HG03520 (cell line): Measurements from ENCODE around the gene RMND5B.
"Not testable (repeated sequence)": the region's sequence is repeated elsewhere in the genome, so short reads cannot be mapped to it uniquely, and the experiment has no call there.

Source experiments
- ATAC-seq: cut with Tn5 transposase; IDR thresholded peaks from one replicate; pipeline ENCODE4 v1.9.1; 2021; ENCODE audit warnings: mild to moderate bottlenecking, moderate library complexity; ENCODE audit not compliant: unreplicated experiment

Gene RMND5B

DNA sequence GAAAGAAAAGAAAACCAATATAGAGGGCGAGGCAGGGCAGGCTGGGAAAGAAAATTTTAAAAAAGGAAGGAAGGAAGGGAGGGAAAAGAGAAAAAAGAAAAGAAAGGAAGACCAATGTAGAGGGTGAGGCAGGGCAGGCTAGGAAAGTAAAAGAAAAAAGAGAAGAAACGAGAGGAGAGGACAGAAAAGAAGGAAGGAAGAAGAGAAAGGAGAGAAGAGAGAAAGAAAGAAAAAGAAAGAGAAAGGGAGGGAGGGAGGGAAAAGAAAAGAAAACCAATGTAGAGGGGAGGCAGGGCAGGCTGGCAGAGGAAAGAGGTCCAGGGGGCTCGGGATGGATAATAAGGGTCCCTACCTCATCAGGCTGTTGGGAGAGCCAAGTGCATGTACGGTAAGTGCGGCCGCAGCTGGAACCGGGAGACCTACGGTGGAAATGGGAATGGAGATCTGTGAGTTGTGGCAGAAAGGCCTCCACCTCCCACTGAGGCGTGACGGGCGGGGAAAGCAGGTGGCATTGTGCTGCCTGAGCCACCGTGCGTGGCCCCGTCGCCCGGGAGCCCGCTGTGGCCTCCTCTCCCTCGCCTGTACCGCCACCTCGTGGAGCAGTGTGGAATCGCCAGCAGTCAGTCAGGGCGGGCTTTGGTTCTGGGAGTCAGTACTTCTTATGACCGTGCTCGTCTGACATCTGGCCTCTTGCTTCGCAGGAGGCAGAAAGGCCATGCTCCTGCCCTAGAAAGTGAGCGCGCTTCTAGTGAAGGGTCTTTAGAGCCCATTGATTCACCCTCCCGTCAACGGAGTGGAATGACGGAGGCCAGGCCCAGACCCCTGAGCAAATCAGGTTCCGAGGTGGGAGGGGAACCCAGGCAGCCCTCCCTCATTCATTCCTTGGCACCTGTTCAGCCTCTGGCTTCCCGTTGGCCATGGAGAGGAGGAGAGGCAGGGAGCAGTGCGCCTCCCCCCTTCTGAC lies 33.2 kb downstream of the RMND5B start:
- ATAC-seq, result peak; percentile 97

DNA sequence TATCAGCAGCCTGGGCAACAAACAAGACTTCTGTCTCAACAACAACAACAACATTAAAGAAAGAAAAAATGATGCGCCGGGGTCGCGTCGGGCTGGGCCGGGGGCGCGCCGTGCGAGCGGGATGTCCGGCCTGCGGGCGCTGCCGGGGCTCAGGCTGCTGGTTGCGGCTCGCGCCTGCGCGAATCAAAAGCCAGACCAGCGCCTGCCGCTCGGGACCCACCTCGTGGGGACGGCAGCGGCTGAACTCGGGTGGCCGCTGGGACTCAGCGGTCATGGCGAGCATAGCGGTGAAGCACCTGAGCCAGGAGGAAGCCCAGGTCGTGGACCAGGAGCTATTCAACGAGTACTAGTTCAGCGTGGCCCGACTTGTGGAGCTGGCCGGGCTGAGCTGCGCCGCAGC lies 34.8 kb downstream of the RMND5B start:
- ATAC-seq, result no peak

DNA sequence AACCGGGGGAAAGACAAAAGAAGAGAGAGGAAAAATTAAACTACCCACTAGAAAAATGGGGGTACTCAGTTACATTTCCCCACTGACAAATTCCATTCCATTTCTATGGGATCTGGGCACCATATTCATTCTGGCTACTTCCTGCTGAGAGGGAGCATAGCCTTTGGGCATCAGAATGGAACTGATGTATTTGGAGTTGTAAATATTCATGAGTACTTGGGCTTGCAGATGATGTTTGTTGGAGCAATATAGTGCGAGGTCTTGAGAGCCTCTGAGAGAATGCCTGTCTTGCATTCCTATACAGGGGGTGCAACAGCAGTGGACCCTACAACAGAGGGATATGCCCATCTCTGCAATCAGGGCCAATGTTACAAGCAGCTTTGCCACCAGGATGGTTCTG lies 39.6 kb downstream of the RMND5B start:
- ATAC-seq, result no peak

GRCh38 chr5:178174456-178174855 lies 43.6 kb downstream of the RMND5B start:
- ATAC-seq, result no peak

GRCh38 chr5:178176791-178177190 lies 46.0 kb downstream of the RMND5B start:
- ATAC-seq, result no peak

GRCh38 chr5:178177569-178177968 lies 46.8 kb downstream of the RMND5B start:
- no peak for ATAC-seq

GRCh38 chr5:178180141-178180863 lies 49.5 kb downstream of the RMND5B start:
- ATAC-seq, result no peak

- ATAC-seq, result no peak
Measured at GRCh38 chr5:178182158-178182876, 51.5 kb downstream of the RMND5B start.

DNA sequence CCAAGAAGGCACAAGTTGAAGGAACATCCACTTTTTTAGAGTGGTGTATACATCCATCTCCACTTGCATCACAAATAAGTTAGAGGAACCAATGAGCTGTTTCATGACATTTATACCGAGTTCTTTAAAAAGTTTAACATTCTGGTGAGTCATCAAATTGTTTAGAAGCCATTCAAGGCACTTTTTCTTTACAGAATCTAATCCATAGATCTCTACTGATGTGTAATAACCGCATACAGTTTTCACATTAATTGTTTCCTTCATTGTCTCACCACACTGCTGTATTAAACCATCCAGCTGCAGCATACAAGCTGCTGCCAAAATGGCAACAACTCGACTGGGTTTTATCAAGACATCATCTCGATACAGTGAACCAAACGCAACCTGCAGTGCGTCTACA lies 55.6 kb downstream of the RMND5B start:
- no peak for ATAC-seq

DNA sequence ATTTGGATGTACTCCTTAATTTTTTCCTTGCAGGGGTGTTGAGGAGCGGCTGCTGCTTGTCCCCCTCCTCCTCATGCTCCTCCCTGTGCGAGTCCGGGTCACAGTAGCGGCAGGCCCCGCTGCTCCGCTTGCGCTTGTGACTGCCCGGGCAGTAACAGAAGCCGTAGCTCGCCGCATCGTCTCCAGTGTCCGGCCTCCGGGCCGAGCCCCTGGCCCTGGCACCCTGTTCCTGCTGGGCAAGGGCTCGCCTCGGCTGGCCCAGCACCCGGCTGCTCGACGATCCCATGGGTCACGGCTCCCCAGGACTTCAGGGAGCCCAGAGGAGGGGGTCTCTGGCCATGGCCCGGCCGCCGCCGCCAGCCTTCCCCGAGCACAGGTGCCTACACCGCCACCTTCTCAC lies 56.2 kb downstream of the RMND5B start, which contains the start of gene GMCL2:
Gene GMCL2, minus strand, starts transcription at position 358 of the 400 bp plus-strand sequence. Its CDS starts 72 bp downstream, at position 286.
- no peak for ATAC-seq

- no peak for ATAC-seq
Measured at GRCh38 chr5:178189433-178189832, 58.6 kb downstream of the RMND5B start.

DNA sequence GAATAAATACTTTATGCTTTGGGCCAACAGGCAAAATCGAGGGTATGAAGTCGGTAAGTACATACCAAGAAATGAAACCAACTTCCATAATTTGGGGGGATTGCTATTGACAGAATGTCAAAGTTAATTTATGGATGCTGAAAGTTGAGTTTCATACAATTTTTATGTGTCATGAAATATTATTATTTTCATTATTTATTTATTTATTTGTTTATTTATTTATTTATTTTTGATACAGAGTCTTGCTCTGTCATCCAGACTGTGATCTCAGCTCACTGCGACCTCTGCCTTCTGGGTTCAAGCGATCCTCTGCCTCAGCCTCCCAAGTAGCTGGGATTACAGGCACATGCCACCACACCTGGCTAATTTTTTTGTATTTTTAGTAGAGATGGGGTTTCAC lies 60.8 kb downstream of the RMND5B start:
- no peak for ATAC-seq

DNA sequence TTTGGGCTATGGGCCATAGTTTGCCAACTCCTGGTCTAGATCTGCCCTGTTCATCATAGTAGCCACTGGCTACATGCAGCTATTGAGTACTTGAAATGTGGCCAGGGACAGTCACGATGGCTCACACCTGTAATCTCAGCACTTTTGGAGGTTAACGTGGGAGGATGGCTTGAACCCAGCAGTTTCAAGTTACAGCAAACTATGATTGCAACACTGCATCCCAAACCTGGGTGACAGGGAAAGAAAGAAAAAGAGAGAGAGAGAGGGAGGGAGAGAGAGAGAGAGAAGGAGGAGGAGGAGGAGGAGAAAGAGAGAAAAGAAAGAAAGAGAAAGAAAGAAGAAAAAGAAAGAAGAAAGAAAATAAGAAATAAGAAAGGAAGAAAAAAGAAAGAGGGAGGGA lies 61.4 kb downstream of the RMND5B start:
- ATAC-seq, result no peak

- ATAC-seq, result no peak
Measured at GRCh38 chr5:178192787-178193186, 62.0 kb downstream of the RMND5B start.

DNA sequence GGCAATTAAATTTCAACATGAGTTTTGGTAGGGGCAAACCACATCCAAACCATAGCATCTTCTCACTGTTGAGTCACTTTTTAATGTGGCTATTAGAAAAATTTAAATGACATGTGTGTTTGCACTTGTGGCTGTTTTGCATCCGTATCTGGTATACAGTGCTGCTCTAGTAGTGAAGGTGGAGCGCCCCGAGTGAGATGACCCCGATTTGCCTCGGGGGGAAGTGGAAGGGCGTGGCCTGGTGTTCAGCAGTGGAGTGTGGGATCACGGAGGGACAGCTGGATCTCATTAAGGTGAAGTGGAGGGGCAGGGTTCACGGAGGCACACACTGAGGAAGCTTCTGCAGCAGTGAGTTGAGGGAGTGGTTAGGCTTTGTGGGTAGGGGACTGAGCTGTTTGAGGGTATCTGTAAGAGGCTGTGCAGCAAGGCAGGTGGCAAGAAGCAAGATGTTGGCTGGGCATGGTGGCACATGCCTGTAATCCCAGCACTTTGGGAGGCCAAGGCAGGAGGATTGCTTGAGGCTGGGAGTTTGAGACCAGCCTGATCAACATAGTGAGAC lies 62.5 kb downstream of the RMND5B start:
- ATAC-seq, result no peak

- no peak for ATAC-seq
Measured at GRCh38 chr5:178194026-178194425, 63.2 kb downstream of the RMND5B start.

DNA sequence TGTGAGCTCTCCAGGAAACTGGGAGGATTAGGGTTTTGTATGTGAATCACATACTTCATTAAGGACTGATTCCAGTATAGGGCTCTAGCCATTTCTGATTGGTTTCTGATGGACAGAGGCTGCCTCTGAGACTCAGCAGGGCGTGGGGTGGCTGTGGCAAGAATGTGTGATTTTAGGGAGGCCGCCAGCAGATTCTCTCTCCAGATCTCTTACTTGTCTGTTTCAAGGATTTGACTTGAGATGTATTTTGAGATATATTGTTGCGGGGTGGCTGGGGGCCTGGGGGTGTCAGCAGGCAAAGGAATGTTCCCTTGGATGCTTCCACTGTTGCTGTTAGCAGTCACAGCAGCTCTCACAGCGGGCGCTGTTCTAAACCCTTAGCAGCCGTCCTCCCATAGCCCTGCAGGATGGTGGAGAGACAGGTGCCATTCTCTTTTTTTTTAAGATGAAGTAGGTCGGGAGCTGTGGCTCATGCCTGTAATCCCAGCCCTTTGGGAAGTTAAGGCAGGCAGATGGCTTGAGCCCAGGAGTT lies 65.5 kb downstream of the RMND5B start:
- ATAC-seq, result no peak

- no peak for ATAC-seq
Measured at GRCh38 chr5:178196986-178197385, 66.2 kb downstream of the RMND5B start.

DNA sequence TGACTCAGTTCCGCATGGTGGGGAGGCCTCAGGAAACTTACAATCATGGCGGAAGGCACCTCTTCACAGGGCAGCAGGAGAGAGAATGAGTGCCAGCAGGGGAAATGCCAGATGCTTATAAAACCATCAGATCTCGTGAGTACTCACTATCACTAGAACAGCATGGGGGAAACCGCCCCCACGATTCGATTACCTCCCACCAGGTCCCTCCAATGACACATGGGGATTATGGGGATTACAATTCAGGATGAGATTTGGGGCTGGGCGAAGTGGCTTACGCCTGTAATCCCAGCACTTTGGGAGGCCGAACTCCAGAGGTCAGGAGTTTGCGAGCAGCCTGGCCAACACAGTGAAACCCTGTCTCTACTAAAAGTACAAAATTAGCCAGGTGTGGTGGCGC lies 67.3 kb downstream of the RMND5B start:
- not testable (repeated sequence) for ATAC-seq

DNA sequence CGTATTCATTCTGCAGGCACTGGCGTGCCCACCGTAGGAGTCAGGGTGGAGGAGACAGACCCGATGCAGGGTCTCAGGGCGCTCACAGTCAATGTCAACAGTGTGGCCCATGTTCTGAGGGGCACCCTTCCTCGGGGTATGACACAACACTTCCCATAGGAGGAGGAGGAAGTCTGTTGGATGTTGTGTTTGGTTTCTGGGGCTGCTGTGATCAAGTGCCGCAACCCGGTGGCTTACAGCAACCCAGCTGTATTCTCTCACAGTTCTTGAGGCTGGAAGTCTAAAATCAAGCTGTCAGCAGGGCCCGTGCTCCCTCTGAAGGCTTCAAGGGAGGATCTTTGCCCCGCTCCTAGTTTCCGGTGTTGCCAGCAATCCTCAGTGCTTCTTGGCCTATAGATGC lies 67.9 kb downstream of the RMND5B start:
- ATAC-seq, result no peak
